Fibroblast of skin of scalp (primary cell): Measurements from ENCODE around the gene BMPR1A.
A peak's percentile ranks its signal among the peaks of the same experiment; 100 is the strongest.
"Not testable (repeated sequence)": the region's sequence is repeated elsewhere in the genome, so short reads cannot be mapped to it uniquely, and the experiment has no call there.

Experiments
- DNase-seq: peaks from one replicate; pipeline ENCODE4 v3.0.0-alpha.2; 2013

BMPR1A gene

GRCh38 chr10:86942441-86943315, 186.3 kb downstream of the BMPR1A start:
- DNase-seq, result no peak

- DNase-seq, result no peak
Measured at GRCh38 chr10:86943316-86944030, 187.1 kb downstream of the BMPR1A start.

- DNase-seq, result no peak
Measured at GRCh38 chr10:86944031-86944419, 187.6 kb downstream of the BMPR1A start.

GRCh38 chr10:86944471-86944870, 188.1 kb downstream of the BMPR1A start:
- DNase-seq, result no peak

- DNase-seq, result no peak
Measured at GRCh38 chr10:86944907-86945306, 188.5 kb downstream of the BMPR1A start.

- peak; percentile 47 for DNase-seq
Measured at GRCh38 chr10:86945361-86946212, 189.2 kb downstream of the BMPR1A start.

- no peak for DNase-seq
Measured at GRCh38 chr10:86946213-86947155, 190.1 kb downstream of the BMPR1A start.

GRCh38 chr10:86947806-86948205, 191.4 kb downstream of the BMPR1A start:
- DNase-seq, result not testable (repeated sequence)

GRCh38 chr10:86950349-86950748, 193.9 kb downstream of the BMPR1A start:
- DNase-seq, result no peak

- DNase-seq, result no peak
Measured at GRCh38 chr10:86951184-86951761, 194.9 kb downstream of the BMPR1A start.

GRCh38 chr10:86952106-86952505, 195.7 kb downstream of the BMPR1A start:
- DNase-seq, result no peak

GRCh38 chr10:86952697-86953096, 196.3 kb downstream of the BMPR1A start:
- not testable (repeated sequence) for DNase-seq

GRCh38 chr10:86953747-86954680, 197.6 kb downstream of the BMPR1A start:
- peak; percentile 69 for DNase-seq

GRCh38 chr10:86954681-86955500, 198.5 kb downstream of the BMPR1A start:
- no peak for DNase-seq

GRCh38 chr10:86955501-86956194, 199.2 kb downstream of the BMPR1A start:
- no peak for DNase-seq

- no peak for DNase-seq
Measured at GRCh38 chr10:86956195-86956847, 199.9 kb downstream of the BMPR1A start.

GRCh38 chr10:86956848-86957448, 200.5 kb downstream of the BMPR1A start:
- DNase-seq, result no peak
